Hindlimb muscle (tissue), 1 donor: ENCODE measurements around the gene ABCG5. TPM values are rescaled to one million over a fixed set of nuclear protein-coding genes. Genes with fewer than 3 reads are reported as not detected.

Experiments
- DNase-seq: peaks from one replicate; pipeline ENCODE4 v3.0.0-alpha.2; 2013
- polyA plus RNA-seq: library from polyadenylated mRNA; unstranded; fragments of 120-200 nt; gene quantifications from one replicate; pipeline ENCODE4 v1.2.1, GENCODE V29; 2013; ENCODE audit not compliant: insufficient read length

ABCG5 gene
- polyA plus RNA-seq, 1 donor, result not detected

DNA sequence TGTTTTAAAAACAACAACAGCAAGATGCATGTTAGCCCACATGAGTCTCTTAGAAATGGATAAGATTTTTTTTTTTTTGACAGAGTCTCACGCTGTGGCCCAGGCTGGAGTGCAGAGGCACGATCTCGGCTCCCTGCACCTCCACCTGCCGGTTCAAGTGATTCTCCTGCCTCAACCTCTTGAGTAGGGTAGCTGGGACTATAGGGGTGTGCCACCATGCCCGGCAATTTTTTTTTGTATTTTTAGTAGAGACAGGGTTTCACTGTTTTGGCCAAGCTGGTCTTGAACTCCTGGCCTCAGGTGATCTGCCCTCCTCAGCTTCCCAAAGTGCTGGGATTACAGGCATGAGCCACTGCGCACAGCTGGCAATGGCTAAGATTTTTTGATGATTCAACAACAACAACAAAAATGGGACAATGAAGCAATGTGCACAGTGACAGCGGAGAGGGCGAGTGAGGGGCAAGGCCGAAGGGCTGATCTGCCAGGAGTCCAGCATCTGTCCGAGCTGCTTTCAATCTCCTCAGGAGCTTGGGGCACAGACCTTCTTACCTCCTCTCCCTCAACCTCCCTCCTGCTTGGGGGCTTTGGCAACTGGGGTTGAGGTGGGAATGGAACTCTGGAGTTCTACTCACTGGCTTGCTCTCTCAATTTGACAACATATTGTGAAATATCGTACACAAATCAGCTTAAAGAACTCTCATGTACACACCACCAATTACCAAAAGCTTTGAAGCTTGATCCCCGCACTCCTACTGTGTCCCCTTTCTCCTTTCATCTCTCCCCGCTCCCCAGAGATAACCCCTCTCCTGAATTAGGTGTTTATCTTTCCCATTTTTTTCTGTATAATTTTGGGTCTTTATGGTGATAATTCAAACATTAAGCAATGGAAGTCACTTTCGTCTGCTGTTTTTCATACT, 3.6 kb upstream of the ABCG5 start:
- no peak for DNase-seq

DNA sequence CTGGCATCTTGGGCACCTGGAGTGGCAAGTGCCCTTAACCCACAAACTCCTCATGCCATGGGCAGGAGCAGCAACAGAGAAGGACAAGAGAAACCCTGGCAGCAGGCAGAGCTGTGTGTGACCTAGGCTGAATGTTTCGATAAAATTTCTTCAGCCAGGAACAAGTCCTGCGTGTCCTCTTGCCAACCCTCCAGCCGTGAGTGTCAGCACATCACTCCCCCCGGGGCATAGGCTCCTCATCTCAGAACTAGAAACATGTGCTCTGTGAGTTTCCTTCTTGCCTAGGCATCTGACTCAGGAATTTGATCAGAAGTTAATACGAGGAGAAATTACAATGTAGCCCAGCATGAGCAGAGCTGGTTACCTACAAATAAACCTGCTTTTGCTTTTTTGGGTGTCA, 2.3 kb upstream of the ABCG5 start:
- no peak for DNase-seq

- no peak for DNase-seq
Measured at GRCh38 chr2:43839776-43840564, 1.3 kb upstream of the ABCG5 start.

DNA sequence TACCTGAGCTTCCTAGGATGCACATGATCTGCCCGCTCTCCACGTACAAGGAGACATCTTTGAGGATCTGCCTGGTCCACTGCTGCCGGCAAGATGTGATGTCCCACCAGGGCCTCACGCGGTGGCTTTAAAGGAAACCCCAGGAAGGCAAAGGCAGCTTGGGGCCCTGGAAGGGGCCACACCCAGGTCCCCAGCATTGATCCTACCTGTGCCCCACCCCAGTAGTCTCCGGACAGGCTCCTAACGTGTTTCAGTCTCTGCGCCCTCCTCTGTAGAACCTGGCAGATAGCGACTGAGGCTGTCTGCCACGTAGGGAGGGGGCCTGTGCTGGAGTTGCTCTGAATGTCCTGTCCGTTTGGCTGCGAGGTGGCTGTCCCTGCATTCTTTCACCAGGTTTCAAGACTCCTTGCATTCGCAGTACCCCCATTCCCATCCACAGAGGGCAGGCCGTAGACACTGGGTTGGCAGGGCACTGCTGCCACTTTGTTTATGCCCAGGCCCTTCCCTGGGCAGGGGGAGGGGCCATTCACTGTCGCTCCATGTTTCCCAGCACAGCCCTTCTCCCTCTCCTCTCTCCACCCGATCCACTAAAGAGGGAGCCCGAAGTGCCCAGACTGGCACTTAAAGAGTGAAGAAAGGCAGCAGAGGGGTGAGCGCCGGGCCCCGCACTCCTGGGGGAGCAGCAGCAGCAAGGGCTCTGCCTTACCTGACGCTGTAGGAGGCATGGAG, 644 bp downstream of the ABCG5 start:
- no peak for DNase-seq

DNA sequence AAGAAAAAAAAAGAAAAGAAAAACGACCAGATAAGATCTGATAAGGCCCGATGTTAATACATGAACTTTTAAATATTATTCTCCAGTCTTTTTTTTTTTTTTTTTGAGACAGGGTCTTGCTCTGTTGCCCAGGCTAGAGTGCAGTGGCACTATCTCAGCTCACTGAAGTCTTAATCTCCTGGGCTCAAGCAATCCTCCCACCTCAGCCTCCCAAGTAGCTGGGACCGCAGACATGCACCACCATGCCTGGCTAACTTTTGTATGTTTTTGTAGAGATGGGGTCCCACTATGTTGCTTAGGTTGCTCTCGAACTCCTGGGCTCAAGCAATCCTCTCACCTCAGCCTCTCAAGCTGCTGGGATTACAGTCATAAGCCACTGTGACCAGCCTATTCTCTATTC, 1.6 kb downstream of the ABCG5 start:
- no peak for DNase-seq

DNA sequence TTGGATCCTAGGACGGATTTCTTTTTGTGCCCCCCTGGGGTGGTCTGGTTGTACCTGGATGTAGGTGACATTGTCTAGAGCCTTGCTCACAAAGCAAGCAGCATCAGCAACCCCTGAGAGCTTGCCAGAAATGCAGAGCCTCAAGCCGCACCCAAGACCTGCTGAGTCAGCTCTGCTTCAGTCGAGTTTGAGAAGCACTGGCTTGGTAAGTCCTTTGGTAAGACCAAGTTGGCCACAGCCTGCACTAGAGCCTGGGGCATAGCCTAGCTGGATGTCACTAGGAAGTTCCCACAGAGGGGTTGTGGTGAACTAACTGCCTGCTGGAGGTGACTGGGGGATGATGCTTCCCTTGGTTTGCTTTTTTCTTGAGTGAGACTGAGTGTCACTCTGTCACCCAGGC, 6.2 kb downstream of the ABCG5 start:
- no peak for DNase-seq

- no peak for DNase-seq
Measured at GRCh38 chr2:43831543-43832294, 6.9 kb downstream of the ABCG5 start.

- DNase-seq, result no peak
Measured at GRCh38 chr2:43826305-43827250, 12.1 kb downstream of the ABCG5 start.

- no peak for DNase-seq
Measured at GRCh38 chr2:43825841-43826240, 12.8 kb downstream of the ABCG5 start.

DNA sequence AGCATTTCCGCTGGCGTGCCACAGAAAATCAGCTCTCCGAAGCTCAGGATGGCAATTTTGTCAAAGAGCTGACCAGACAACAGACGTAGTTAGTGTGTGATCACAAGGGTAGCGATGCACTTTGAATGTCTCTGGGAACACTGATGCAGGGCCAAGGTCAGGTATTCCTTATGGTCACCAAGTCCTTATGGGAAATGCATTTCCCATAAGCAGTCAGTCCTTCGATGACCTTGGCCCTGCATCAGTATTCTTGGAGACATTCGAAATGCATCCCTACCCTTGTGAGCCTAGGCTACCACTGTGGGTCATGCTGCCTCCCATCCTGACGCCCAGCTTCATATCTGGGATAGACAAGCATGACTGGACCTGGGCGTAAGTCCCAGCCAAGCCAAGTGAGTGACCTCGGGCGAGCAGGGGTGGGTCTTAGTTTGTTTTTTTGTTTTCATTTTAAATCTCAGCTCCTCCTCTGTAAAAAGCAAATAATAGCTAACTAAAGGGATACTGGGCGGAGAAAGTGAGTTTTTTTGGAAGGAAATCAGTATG, 13.6 kb downstream of the ABCG5 start:
- no peak for DNase-seq

GRCh38 chr2:43824512-43824911, 14.1 kb downstream of the ABCG5 start:
- DNase-seq, result no peak

- no peak for DNase-seq
Measured at GRCh38 chr2:43823751-43824150, 14.9 kb downstream of the ABCG5 start.

GRCh38 chr2:43822839-43823238, 15.8 kb downstream of the ABCG5 start:
- DNase-seq, result no peak

DNA sequence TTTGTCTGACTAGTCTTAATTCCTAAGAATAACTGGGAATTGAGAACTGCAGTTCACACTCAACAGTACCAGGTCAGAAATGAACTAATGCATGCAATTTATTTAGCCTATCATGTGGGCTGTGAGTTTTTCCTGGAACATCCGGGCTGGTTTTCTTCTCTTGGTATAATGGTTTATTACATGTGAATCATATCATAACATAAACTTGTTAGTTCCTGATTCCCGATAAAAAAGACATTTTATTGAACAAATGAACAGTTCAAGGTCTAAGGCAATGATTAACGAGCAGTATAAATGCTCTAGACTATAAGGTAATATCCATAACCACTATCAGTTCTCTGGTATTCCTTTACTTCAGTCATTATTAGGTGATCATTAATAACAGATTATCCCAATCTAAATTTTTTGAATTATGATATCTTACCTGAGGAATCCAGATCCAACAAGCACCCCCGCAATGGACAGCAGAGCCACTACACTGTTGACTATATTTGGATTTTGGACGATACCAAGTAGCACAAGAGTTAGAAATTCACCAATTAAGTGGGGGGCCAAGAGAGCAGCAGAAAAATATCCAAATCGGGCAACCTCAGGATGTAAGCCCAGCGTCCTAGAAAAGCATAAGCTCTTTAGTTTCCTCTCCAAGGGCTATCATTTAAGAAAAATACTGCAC, 19.0 kb downstream of the ABCG5 start:
- no peak for DNase-seq

DNA sequence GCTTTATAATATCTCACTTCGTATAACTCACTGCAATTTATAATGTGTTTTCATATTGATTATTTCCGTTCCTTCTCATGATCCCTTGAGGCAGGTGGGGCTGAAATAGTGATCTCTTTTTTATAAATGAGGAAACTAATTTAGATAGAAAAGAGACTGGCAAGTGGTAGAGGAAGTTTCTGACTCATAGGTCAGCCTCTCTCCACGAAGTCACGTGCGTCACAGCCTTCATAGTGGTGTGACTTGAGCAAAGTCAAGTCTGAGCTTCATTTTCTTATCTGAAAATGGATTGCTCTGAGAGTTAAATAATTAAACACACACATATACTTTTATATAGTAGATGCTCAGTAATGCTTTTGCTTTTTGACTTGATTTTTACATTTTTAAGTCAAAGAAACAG, 19.9 kb downstream of the ABCG5 start:
- DNase-seq, result no peak

DNA sequence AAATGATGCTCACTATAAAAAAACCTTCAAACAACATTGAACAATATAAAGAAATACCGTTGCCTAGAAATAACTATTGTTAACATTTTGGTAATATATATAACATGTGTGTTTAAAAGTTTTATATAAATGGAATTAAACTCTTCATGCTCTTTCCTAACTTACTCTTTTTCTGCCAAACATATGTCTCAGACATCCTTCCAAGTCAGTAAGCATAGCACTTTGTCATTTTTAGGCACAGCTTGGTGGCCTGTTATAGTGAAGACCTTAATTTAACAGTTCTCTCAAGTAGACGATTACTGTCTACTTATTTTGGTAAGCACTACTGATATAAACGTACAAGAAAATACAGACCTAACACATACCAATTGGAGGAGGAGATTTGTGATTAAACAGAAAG, 23.9 kb downstream of the ABCG5 start:
- no peak for DNase-seq

- DNase-seq, result no peak
Measured at GRCh38 chr2:43812947-43813346, 25.7 kb downstream of the ABCG5 start.

DNA sequence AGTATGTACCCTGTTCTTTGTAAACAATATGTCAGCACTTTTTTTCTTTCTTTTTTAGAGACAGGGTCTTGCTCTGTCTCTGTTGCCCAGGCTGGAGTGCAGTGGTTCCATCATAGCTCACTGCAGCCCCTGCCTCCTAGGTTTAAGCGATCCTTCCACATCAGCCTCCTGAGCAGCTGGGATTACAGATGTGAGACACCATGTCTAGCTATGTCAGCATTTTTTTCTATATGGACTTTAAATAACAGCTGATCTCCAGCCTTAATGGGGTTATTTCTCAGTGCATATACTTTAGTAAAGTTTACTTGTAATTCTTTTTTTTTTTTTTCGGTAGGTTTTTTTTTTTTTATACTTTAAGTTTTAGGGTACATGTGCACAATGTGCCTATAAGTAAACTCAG, 26.6 kb downstream of the ABCG5 start:
- no peak for DNase-seq

GRCh38 chr2:43810888-43811287, 27.8 kb downstream of the ABCG5 start:
- no peak for DNase-seq

- no peak for DNase-seq
Measured at GRCh38 chr2:43810452-43810851, 28.2 kb downstream of the ABCG5 start.
